GM23338 (cell line): ENCODE results near the gene DRC3.

ENCODE experiments used
- EZH2 ChIP-seq: fragments of 200-600 bp; sonication (generic); IDR thresholded peaks from one replicate; pipeline ENCODE4 v1.8.0; 2017; ENCODE audit warnings: antibody characterized with exemption, mild to moderate bottlenecking, low read depth; ENCODE audit not compliant: unreplicated experiment
- ZNF114 ChIP-seq: fragments of 250-450 bp; sonication (Bioruptor Pico); IDR thresholded peaks from 2 replicates; pipeline ENCODE4 v1.5.0; 2020; ENCODE audit warnings: mild to moderate bottlenecking, moderate library complexity
- TF ChIP-seq, protein P1 (sequence below), 2 experiments: fragments of 200-600 bp in 1 of 2; sonication (generic) in 1 of 2; conservative IDR thresholded peaks; 2 replicates each; pipeline versions ENCODE4 v1.5.1 to v1.6.1; 2016 to 2017; ENCODE audit warnings: antibody characterized with exemption in 2 of 2, low read depth in 2 of 2, mild to moderate bottlenecking in 2 of 2, moderate library complexity in 1 of 2

DNA sequence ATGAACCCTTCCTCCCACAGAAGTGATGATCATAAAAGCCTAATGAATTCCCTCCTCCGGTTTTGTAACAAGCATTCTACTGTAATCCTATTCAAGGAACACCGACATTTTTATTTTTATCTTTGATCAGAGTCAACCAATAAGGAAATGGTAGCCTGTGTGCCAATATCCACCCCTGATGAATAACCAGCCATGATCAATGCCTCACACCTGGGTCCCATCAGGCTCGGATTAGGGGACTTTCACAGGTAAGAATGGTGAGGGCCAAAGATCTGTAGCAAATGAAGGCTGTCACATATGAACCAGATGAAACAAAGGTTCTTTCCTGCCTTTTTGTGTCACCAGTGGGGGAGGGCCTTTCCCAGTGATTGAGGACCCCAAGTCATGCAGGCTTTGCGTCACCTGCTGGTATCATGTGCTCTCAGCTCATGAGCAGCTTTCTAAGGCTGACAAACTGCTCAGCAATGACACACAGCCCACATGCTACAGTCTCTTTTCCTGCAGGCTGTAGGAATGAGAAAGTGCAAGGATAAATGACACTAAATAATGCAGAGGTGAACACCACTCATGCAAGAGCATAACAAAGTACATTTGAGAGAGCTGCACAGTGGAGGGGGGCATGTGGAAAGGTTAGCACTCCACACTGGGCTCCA is 35.3 kb upstream of the DRC3 start:
- TF ChIP-seq, protein P1, sequence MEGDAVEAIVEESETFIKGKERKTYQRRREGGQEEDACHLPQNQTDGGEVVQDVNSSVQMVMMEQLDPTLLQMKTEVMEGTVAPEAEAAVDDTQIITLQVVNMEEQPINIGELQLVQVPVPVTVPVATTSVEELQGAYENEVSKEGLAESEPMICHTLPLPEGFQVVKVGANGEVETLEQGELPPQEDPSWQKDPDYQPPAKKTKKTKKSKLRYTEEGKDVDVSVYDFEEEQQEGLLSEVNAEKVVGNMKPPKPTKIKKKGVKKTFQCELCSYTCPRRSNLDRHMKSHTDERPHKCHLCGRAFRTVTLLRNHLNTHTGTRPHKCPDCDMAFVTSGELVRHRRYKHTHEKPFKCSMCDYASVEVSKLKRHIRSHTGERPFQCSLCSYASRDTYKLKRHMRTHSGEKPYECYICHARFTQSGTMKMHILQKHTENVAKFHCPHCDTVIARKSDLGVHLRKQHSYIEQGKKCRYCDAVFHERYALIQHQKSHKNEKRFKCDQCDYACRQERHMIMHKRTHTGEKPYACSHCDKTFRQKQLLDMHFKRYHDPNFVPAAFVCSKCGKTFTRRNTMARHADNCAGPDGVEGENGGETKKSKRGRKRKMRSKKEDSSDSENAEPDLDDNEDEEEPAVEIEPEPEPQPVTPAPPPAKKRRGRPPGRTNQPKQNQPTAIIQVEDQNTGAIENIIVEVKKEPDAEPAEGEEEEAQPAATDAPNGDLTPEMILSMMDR (conservative IDR thresholded peaks at IDR 0.05; ENCODE audit: low read depth in 2 of 2), result no peak
- TF ChIP-seq EZH2, result no peak
- no peak for TF ChIP-seq ZNF114 (CRISPR knock-in tag)
